ENCODE results near the gene HOXC5.
"Not testable (repeated sequence)": the region's sequence is repeated elsewhere in the genome, so short reads cannot be mapped to it uniquely, and the experiment has no call there.

HOXC5 gene

DNA sequence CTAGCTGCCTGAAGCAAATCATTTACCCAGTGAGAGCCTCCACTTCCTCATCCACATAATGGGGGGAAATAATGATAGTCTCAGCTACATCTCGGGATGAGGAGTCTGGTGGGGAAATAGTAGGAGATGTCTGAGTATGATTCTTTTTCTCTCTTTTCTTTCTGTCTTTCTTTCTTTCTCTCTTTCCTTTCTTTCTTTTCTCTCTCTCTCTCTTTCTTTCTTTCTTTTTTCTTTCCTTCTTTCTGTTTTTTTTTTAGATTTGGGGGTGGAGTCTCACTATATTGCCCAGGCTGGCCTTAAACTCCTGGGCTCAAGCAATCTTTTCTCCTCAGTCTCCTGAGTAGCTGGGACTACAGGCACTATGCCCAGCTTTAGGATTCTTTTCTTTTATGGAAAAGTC lies 33.6 kb downstream of the HOXC5 start:
- no peak for DNase-seq (ENCODE audit: low spot score)

DNA sequence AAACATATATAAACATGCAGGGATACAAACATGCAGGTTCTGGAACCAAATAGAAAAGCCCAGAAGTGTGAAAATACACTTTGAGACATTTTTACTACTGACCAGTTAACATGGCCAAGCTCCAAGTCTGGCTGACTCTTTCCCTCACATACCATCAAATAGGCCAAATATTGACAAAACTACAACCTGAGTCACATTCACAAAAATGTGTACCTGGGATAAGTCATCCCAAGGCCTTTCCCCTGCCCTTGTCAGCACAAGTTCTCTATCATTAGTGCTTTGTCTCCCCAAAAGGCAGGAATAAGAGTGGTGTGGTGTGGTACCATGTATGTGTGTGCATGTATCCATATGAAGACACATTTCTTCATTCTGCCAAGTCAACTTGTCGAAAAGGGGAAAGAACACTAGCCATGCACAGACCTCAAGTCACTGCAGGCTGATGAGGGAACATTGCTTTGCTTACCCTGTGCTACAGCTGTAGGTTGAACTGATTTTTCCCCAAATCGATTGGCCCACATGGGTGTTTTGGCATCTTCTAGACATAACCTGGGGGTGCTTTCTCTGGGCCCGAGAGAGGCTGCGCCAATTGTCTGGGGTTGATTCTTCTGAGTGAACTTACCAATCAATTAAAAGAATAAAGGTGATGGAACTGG lies 35.7 kb downstream of the HOXC5 start:
- DNase-seq (ENCODE audit: low spot score) = no peak

DNA sequence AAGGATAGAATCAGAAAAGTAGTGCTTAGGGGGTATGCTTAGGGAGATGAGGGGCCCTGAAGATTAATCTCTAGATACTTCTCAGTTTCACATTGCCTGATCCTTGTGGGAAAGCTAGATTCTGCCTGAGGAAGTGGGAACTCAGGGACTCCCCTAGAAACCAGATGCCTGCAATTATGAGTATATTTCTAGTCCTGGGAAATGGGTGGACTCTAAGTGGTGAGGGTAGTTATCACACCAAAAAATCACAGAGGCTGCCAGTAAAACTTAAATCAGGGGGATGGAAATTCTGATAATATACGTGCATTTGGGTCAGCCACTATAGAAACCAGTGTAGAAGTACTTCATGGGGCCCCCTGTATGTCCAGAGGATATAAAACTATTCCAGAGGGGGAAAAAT lies 39.1 kb downstream of the HOXC5 start:
- no peak for DNase-seq (ENCODE audit: low spot score)

DNA sequence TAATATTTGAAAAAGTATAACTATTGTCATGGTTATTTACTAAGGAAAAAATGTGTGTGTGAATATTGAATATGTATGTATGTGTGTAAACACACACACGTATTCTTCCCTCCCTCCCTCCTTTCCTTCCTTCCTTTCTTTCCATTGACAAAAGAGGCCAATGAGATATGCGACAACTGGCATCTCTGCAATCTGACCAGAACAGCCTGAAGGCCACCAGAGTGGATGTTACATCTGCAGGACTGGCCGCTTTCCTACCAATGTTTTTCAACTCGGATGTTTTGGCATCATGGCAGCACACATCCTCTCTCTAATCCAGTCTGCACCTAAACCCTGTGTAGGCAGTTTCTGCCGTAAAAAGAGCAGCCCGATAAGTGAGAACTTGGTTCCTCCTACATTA lies 41.5 kb downstream of the HOXC5 start:
- no peak for DNase-seq (ENCODE audit: low spot score)

DNA sequence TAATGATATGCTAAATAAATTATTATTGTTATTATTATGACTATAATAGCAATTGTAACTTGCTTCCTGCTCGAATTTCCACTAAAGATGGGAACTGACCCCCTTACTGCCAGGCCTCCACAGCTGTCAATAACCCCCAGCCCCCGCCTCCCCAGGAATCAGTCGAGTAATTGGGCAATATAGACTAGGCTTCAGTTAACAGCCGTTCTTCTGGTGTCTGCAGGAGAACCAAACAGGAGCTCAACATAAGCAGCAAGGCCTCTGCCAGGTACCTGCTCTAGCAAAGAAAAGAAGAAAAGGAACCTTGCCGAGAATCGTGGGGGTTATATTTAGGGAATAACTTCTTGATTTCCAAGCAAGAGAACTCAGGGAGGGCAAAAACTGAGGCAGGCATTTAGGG lies 42.6 kb downstream of the HOXC5 start:
- no peak for DNase-seq (ENCODE audit: low spot score)

DNA sequence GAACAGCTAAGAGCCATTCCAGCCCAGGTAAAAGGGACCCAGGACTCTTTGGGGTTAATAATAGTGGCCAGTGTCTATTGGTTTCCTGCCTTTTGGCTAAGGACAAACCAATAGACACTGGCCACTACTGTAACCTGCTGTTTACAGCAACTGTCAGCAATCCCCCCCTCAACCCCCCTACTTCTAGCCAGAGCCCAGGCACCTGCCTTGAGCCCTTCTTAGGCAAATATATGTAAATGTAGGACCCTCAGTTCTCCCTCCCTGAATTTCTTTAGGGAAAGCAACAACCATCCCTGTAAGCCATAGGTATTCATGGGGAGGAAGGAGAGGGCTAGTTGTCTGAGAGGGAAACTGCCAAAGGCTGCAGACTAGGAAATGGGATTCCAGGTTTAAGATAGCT lies 43.1 kb downstream of the HOXC5 start:
- no peak for DNase-seq (ENCODE audit: low spot score)

DNA sequence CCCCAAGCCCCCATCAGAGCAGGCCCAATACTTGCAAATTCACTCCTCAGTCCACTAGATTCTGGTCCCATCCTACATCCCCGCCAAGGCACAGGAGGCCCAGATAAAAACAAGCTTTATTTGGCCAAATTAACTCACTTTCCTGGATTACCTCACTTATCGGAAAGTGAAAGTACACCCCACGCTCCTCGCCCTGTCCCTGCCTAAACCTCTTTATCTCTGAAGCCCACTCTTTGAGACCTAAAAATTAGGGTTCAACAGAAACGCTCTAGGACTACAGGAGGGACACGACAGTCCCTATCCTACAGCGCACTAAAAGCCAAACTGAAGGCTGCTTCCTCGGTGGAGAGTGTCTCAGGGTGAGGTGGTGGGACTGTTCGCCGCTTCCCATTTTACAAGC lies 45.0 kb downstream of the HOXC5 start:
- not testable (repeated sequence) for DNase-seq (ENCODE audit: low spot score)

DNA sequence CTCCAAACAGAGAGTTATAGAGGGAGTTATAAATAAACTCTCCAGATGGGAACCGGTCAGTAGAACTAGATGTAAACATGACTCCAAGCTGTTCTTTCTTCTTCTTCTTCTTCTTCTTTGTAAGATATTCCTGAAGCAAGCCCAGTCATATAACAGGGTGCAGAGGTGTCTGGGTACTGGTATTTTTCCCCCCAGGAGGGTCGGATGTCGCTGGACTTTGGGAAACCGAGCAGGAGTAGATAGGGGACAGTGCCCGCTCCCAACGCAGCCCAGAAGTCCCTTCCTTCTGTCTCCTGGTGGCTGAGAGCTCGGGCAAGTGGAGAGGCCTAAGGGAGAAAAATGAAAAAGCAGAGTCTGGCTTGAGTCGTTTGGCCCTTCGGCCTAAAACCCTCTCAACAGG lies 46.3 kb downstream of the HOXC5 start:
- not testable (repeated sequence) for DNase-seq (ENCODE audit: low spot score)

DNA sequence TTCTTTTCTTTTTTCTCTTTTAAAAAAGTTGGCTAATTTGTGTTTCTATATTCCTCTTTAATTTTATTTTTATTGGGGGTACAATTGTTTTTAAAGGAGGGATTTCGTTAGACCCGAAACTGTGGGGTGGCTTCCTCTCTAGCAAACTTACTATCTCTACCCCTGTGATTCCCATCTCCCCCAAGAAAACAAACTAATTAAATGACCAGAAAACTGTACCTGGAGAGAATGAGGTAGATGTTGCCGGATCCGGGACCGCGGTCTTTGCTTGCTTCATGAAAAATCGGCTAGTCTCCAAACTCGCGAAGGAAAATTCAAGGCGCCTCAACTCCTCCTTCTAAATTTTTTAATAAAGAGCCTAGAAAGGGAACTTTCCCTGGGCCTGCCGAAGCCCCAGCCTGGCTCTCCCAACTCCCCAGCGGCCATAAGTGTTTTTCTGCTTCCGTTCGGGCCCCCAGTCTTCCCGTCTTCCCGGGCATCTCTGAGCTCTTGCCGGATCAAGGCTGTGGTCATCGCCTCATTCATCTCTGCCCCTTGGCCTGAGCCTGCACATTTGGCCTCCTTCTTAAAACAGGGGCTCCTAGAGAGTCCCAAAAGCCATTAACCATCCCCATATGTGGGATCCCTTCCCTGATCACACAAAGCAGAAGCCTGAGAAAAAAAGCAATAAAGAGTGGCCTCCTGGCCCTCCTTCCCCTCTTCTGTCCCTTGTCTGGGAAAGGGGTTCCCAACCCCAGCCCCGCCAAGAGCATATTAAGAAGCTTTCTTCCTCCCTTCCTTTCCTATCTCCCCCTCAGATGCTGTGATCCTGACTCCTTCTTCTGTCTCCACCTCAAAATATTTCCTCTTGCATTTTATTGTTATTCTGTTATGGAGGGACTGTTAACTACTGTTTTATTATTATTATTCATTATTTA lies 47.4 kb downstream of the HOXC5 start:
- DNase-seq (ENCODE audit: low spot score) = not testable (repeated sequence)

DNA sequence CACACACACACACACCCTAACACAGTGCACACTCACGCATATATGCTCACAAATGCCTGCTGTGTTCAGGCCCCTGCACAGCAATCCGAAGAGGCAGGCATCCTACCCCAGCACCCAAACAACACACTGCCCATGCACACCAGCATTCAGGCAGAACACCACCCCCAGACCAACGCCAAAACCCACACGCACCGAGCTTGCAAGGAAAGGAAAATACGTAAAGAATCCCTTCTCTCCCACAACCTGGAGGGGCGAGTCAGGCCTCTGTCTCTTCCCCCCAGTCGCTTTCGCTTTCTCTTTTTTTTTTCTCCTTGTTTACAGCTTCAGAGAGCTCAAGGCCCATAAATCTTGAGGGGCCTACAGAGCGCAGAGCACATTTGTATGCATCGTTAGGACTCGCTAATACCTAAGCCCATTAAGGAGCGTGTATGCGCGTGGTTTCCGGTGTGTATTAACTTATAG lies 48.2 kb downstream of the HOXC5 start:
- DNase-seq (ENCODE audit: low spot score) = not testable (repeated sequence)

DNA sequence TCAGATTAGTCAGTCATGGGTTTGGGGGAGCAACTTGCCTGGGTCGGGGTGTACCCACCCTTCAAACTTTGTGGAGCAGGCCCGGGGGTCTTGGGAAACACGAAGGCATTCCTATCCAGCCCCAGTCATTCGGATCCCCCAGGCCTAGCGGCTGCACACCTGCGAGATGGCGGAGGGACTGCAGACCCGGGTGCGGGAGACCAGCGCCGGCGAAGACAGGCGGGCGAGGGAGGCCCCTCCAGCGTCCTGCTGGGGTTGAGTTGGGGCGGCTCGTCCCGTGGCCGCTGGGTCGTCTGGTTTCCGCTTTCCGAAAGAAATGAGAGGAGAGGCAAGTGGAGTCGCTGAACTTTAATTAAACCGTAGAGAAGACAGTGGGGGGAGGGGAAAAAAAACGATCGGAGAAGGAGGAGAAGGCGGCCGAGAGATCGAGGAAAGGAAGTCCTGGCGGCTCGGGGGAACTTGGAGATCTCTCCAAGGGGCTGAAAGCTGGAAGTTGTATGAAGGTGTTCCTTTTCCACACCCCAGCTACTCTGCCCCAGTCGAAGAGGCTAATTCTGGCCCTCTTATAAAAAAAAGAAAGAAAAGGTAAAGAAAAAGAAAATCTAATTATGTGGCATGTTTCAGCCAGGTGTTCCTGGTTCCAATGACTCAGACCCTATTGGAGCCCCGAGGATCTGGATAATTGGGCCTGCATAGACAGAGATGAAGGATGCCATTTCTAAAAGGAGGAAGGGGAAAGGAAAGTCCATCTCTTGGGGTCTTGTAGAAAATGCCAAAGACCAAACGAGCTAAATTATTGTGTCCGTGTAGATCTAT lies 48.9 kb downstream of the HOXC5 start:
- peak; percentile 11 for DNase-seq (ENCODE audit: low spot score)

DNA sequence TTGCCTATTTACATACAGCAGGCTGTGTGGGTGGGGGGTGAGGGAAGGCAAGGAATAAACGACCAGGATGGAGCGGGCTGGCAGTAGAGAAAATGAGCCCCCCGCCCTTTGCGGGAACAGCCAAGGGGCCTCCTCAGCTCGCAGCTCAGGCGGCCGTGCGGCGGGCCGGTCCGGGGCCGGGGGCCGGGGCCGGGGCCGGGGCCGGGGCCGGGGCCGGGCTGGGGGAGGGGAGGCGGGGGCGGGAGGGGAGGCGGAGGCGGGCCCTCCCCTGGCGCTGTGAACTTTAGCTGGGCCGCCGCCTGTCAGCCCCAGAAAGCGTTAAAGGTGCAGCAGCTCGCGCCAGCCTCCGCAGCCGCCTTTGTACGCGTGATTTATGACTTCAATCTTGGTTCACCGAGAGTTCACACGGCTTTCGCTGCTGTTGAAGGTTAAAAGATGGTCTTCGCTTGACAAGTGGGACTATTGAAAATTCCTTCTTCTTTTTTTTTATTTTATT lies 49.6 kb downstream of the HOXC5 start:
- DNase-seq (ENCODE audit: low spot score) = peak; percentile 7
